M059J (cell line): ENCODE results near the gene TJP3. TPM values are rescaled to one million over a fixed set of nuclear protein-coding genes. Genes with fewer than 3 reads are reported as not detected.
A peak's percentile ranks its signal among the peaks of the same experiment; 100 is the strongest.

Experiments used
- DNase-seq: peaks from one replicate; pipeline ENCODE4 v3.0.0-alpha.2; 2012; ENCODE audit warnings: low read depth
- total RNA-seq: library from RNA; depleted of rRNA; stranded (reverse); fragments of >200 nt; shearing (Covaris generic); gene quantifications from 2 replicates; pipeline ENCODE4 v1.2.3, GENCODE V29; 2014; rRNA removed

TJP3 gene
- total RNA-seq, 1 experiment from 2014 or later: 0.49 TPM

GRCh38 chr19:3784607-3785450 is 76.6 kb downstream of the TJP3 start:
- no peak for DNase-seq

GRCh38 chr19:3785451-3785937 is 77.3 kb downstream of the TJP3 start:
- DNase-seq: no peak

DNA sequence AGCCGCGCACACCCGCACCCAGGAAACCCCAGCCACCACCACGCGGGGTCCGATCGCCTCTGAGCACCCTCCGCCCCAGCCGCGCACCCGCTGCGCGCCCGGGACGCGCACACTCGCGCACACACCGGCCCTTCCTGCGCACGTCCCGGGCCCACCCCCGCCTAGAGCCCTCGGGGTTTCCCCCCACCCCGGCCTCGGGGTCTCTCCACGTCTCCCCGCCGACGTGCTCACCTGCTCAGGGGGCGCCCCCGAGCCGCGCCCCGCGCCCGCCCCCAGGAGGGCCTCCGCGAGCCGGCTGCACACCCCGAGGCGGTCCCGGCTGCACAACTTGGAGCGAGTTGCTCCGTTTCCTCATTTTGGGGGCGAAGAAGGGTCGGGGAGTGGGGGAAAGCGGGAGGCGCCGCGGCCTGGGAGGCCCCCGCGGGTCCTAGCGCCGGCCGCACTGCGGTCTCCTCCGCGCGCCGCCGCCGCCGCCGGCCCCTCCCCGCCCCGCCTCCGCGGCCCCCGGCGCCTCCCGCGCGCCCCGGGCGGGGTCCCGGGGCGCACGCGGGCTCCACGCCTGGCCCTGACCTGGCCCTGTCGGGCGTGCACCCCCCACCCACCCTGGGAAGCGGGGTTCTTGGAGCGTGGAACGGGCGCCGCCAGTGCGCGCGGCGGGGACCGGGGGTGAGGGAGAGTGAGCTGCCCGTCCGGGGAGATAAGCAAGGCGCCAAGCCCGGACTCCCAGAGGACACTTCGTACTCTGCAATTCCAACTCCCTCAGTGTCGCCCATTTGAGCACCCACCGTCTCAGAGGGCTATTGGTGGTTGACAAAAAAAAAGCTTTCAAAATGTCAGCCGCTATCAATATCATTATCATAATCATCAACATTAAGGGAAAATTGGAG is 78.0 kb downstream of the TJP3 start, which contains the start of gene MATK:
TSS of gene MATK (minus strand) at position 444 of the 887 bp plus-strand sequence. CDS start 1,246 bp downstream, outside the sequence.
- no peak for DNase-seq

GRCh38 chr19:3788996-3789778 is 81.0 kb downstream of the TJP3 start:
- DNase-seq: no peak

DNA sequence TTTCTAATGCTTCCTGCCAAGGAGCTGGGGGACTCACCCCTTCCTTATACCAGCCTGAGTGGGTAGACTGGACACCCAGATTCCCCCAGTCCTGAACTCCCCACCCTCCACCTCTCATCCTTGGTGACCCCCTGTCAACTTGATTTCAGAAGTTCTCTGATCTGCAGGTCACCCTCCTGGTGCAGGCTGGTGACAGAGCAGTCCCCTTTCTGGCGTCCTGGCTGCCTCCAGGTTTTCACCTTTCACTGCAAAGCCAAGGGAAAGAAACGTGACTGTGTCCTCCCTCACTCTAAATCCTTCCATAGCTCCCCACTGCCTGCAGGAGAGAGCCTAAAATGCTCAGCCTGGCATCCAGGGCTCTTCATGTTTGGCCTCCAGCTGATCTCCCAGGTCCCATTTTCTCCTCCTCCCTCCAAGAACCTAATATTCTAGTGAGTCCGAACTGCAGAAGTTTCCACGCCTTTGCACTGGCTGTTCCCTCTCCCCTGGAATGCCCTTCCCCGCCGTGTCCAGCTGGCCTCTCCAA is 82.1 kb downstream of the TJP3 start:
- DNase-seq: no peak

DNA sequence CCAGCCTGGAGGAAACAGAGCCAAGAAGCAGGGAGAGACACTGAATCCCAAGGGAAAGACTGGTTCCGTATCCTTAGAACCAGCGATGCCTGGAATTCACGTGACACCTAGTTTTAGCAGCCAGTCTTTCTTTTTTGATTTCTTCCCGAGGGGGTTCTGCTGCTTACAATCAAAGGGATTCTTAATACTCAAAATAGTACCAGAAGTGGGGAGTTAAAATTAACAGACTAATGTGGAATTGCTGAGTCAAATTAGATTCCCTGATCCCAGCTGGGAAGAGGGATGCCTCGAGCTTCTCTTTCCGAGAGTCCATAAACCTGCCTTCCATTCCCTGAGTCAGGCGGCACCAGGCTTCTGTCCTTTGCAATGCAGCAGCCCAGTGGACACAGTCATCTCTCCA is 82.8 kb downstream of the TJP3 start:
- DNase-seq: no peak

DNA sequence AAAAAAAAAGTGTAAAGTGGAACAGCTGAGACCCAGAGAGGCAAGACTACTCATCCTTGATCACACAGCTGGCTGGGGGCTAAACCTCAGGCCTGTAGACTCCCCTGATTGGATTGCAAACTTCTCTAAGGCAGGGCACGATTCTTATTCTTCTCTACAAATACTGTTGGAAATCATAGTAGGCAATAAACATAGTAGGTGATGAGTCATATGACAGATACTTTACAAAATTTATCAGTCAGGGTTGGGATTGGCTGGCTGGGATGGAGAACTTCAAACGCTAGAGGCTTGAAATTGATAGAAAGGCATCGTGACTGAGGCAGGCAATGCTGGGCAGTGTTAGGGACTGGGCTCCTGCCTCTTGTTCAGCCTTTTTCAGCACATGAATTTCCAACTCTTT is 83.9 kb downstream of the TJP3 start:
- peak; percentile 15 for DNase-seq

GRCh38 chr19:3793799-3794198 is 85.6 kb downstream of the TJP3 start:
- no peak for DNase-seq

DNA sequence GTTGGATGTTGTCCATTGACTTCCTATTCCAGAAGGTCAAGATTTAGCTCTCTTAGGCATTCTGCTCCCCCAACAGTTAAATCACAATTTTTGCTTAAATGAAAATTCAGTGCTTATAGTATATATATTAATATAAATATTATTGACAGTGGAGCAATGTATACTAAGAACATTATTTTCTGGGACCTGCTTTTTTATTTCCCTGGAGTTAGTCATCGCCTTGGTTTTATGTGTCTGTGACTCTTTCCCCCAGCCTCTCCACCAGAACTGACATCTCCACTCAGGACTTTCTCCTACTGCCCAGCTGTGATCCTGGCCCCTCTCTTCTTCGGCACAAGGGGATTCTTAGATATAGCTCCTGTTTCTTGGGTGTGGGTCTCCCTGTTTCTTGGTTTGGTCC is 88.2 kb downstream of the TJP3 start:
- no peak for DNase-seq

DNA sequence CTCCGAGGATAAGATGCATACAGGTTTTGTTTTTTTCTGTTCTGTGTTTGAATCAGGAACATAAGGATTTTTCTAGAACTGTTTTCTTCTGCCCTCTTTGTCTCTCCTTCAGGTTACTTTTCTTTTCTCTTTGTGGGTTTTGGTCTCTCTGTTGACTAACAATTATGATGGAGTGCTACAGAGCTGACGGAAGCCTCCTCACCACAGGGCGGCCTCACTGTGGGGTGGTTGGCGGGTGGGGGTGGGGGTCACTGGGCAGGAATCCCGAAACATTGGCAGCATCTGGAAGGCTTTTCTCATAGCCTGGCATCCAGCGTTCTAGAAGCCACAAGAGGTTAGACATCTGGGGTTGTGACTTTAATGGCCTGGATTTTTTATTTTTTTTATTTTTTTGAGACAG is 90.0 kb downstream of the TJP3 start:
- DNase-seq: no peak

Other genes with a start within 250 kb of the TJP3 start
- gene SMIM24, start 227.9 kb upstream of the TJP3 start, total RNA-seq: not detected in 2 replicates
- gene SMIM44, start 224.9 kb upstream of the TJP3 start, total RNA-seq: not detected in 2 replicates
- 6.9 and 16.4 TPM in 2 replicates for gene DOHH, start 207.7 kb upstream of the TJP3 start, total RNA-seq
- gene FZR1, start 202.1 kb upstream of the TJP3 start, total RNA-seq: 35.7 and 56.5 TPM in 2 replicates
- not detected in 2 replicates for gene TEKTIP1, start 169.2 kb upstream of the TJP3 start, total RNA-seq
- 50.7 and 105 TPM in 2 replicates for gene MFSD12, start 150.8 kb upstream of the TJP3 start, total RNA-seq
- gene HMG20B, start 135.4 kb upstream of the TJP3 start, total RNA-seq: 112 and 151 TPM in 2 replicates
- not detected in 2 replicates for gene GIPC3, start 122.9 kb upstream of the TJP3 start, total RNA-seq
- gene TBXA2R, start 101.5 kb upstream of the TJP3 start, total RNA-seq: 0.59 TPM in 1 of 2 replicates, not detected in the other
- gene CACTIN, start 81.6 kb upstream of the TJP3 start, total RNA-seq: 13.7 and 31.1 TPM in 2 replicates
- 11.4 and 15.8 TPM in 2 replicates for gene PIP5K1C, start 7.9 kb upstream of the TJP3 start, total RNA-seq
- 13.7 and 15.0 TPM in 2 replicates for gene APBA3, start 53.3 kb downstream of the TJP3 start, total RNA-seq
- gene MRPL54, start 54.3 kb downstream of the TJP3 start, total RNA-seq: 48.6 and 81.6 TPM in 2 replicates
- not detected in 2 replicates for gene RAX2, start 63.8 kb downstream of the TJP3 start, total RNA-seq
- gene MATK, start 78.0 kb downstream of the TJP3 start, total RNA-seq: not detected in 2 replicates
- gene ZFR2, start 160.7 kb downstream of the TJP3 start, total RNA-seq: not detected in 2 replicates
- 0.12 TPM in 1 of 2 replicates, not detected in the other for gene ATCAY, start 172.3 kb downstream of the TJP3 start, total RNA-seq
- not detected in 2 replicates for gene NMRK2, start 224.7 kb downstream of the TJP3 start, total RNA-seq